ENCODE data around the gene HSPBAP1.
"Not testable (repeated sequence)": the region's sequence is repeated elsewhere in the genome, so short reads cannot be mapped to it uniquely, and the experiment has no call there.

The HSPBAP1 gene

DNA sequence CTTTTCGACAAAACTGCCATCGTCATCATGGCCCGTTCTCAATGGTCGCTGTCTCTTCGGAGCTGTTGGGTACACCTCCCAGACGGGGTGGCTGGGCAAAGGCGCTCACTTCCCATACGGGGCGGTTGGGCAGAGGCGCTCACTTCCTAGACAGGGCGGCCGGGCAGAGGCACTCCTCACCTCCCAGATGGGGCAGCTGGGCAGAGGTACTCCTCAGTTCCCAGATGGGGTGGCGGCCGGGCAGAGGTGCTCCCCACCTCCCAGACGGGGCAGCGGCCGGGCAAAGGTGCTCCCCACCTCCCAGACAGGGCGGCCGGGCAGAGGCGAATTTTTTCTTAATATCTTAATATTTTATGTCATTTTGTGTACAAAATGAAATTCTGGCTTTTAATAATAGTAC is 68.5 kb downstream of the HSPBAP1 start:
- in situ Hi-C loops (cut with HindIII; ENCODE audit: low pct_unique_long_range_greater_than_20kb, low sequenced_read_pairs): no loop called here
- no peak for DNase-seq (ENCODE audit: low read depth in 1 of 2, low spot score in 1 of 2)
- TF ChIP-seq JUND (IDR thresholded peaks at IDR 0.05; ENCODE audit: low read depth): no peak

DNA sequence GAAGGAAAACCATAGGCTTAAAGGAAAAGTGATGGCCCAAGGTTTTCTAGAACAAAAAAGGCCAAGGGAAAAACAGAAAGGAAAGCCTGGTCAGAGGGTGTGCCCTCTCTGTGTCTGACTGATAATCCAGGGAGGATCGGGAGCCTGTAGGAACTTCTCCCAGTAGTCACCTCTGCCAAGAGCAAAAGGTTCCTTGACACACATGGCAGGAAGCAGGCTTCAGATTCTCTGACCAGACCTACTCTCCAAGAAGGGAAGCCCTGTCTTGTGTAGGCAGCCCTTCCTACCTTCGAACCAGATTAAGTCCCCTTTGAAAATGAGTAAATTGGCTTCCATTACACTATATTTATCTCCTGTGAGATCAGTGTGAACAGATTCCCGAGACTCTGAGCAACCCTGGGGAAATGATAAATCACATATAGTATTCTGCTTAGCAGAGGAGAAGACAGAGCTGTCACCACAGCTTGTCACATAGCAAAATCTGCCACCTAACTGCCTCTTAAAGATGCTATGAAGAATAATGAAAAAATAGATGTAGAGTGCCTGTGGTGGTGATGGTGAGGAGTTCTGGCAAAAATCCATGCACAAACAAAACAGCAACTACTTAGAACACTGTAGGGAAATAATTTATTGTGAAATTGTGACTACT is 74.2 kb downstream of the HSPBAP1 start:
- no peak for DNase-seq (ENCODE audit: low read depth in 1 of 2, low spot score in 1 of 2)
- in situ Hi-C loops (cut with HindIII; ENCODE audit: low pct_unique_long_range_greater_than_20kb, low sequenced_read_pairs): no loop called here
- no peak for TF ChIP-seq JUND (IDR thresholded peaks at IDR 0.05; ENCODE audit: low read depth)

DNA sequence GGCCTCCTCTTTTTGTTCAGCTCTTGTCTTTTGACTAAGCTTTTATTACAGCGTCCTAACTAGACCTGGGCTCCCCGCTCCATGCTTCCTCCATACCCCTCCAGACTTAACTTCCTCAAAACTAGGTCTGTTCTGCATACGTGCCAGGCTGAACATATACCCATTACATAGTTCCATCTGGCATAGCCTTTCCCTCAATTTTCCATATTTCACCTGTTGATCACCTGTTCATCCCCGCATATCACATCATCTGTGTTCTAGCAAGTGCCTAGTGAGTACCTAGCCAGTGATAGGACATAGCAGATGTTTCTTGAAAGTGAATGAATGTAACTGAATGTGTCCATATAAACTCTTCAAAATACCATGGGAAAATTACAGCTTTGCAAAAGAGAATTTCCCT is 77.0 kb downstream of the HSPBAP1 start:
- TF ChIP-seq JUND (IDR thresholded peaks at IDR 0.05; ENCODE audit: low read depth): no peak
- in situ Hi-C loops (cut with HindIII; ENCODE audit: low pct_unique_long_range_greater_than_20kb, low sequenced_read_pairs): no loop called here
- no peak for DNase-seq (ENCODE audit: low read depth in 1 of 2, low spot score in 1 of 2)

DNA sequence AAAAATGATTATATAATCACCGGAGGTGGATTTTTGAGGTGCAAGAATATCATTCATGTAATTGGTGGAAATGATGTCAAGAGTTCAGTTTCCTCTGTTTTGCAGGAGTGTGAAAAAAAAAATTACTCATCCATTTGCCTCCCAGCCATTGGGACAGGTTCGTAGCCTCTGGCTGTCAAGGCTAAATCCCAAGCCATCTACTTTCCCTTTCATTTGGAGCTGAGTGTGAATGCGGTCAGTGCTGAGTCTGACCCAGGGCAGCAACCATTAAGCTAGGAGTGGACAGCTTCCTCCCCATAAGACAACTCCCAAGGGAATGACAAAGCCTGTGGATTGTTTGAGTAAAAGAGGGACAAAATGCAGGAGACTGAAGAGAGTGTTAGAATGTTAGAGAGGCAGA is 79.4 kb downstream of the HSPBAP1 start:
- DNase-seq (ENCODE audit: low read depth in 1 of 2, low spot score in 1 of 2): no peak
- in situ Hi-C loops (cut with HindIII; ENCODE audit: low pct_unique_long_range_greater_than_20kb, low sequenced_read_pairs): no loop called here

DNA sequence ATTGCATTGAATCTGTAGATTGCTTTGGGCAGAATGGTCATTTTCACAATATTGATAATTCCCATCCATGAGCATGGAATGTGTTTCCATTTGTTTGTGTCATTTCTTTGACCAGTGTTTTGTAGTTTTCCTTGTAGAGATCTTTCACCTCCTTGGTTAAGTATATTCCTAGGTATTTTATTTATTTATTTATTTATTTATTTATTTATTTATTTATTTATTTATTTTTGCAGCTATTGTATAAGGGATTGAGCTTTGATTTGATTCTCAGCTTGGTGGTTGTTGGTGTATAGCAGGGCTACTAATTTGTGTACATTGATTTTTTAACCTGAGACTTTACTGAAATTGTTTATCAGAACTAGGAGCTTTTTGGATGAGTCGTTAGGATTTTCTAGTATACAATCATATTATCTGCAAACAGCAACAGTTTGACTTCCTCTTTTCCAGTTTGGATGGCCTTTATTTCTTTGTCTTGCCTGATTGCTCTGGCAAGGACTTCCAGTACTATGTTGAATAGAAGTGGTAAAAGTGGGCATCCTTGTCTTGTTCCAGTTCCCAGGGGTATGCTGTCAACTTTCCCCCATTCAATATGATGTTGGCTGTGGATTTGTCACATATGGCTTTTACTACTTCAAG is 82.9 kb downstream of the HSPBAP1 start:
- not testable (repeated sequence) for DNase-seq (ENCODE audit: low read depth in 1 of 2, low spot score in 1 of 2)

More for the DNA sequence above, 79.4 kb downstream of the HSPBAP1 start:
- no peak for TF ChIP-seq JUND (IDR thresholded peaks at IDR 0.05; ENCODE audit: low read depth)

DNA sequence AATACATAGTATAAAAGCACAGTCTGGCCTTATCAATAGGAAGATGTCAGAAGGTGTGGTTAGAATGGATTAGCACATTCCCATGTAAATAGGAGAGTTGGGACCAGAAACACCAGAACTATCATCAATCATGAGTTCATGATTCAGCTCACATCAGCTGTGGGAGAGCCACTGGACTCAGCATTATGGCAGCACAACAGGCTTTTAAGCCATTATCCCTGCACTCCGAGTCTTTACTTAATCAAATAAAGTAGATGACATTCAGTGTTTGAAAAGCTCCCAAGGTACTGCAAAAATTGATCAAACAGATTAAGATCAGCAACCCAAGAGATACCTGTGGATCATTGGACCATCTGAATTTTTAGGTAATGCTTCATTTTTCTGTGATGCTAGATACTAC is 88.3 kb downstream of the HSPBAP1 start:
- DNase-seq (ENCODE audit: low read depth in 1 of 2, low spot score in 1 of 2): no peak
- TF ChIP-seq JUND (IDR thresholded peaks at IDR 0.05; ENCODE audit: low read depth): no peak
- in situ Hi-C loops (cut with HindIII; ENCODE audit: low pct_unique_long_range_greater_than_20kb, low sequenced_read_pairs): no loop called here

More for the DNA sequence above, 82.9 kb downstream of the HSPBAP1 start:
- in situ Hi-C loops (cut with HindIII; ENCODE audit: low pct_unique_long_range_greater_than_20kb, low sequenced_read_pairs): not testable (repeated sequence)

DNA sequence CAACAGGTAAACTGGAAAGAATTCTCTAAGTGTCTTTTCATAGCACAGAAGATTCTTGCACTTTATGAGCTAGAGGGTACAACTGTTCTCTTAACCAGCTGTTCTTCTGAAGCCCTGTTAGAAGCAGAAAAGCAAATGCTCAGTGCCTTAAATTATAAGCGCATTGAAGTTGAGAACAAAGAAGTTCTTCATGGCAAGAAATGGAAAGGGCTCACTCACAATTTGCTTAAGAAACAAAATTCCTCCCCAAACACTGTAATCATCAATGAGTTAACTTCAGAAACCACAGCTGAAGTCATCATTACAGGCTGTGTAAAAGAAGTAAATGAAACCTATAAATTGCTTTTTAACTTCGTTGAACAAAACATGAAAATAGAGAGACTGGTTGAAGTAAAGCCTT is 93.4 kb downstream of the HSPBAP1 start:
- in situ Hi-C loops (cut with HindIII; ENCODE audit: low pct_unique_long_range_greater_than_20kb, low sequenced_read_pairs): no loop called here
- DNase-seq (ENCODE audit: low read depth in 1 of 2, low spot score in 1 of 2): no peak
- TF ChIP-seq JUND (IDR thresholded peaks at IDR 0.05; ENCODE audit: low read depth): no peak

DNA sequence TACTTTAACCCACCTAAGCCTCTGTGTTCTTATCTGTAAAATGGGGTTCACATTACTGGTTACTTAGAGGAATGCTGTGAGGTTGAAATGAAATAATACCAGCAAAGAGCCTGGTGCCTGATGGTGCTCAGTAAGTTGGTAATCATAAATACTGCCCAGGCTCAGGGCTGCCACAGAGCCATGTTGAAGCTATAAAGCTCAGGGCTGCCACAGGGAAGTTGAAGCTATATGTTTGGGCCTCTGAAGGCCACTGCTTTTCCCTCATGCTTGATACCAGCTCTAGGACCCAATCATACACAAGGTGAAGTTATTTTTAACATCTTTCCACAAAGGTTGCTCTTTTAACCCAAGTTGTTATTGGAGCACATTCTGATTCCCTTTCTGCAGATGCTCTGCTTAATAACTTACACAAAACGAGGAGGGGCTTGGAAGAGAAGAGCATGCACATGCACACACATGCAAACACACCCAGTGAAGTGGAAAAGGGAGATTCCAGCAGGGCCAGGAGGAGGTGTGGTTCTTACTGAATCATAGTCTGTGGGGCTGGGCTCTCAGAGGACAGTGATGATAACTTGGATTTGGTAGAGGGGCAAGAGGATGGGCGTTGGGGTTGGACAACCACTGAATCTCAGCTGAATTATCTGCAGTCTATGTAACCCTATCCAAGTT is 95.5 kb downstream of the HSPBAP1 start:
- in situ Hi-C loops (cut with HindIII; ENCODE audit: low pct_unique_long_range_greater_than_20kb, low sequenced_read_pairs): no loop called here
- no peak for DNase-seq (ENCODE audit: low read depth in 1 of 2, low spot score in 1 of 2)
- no peak for TF ChIP-seq JUND (IDR thresholded peaks at IDR 0.05; ENCODE audit: low read depth)

DNA sequence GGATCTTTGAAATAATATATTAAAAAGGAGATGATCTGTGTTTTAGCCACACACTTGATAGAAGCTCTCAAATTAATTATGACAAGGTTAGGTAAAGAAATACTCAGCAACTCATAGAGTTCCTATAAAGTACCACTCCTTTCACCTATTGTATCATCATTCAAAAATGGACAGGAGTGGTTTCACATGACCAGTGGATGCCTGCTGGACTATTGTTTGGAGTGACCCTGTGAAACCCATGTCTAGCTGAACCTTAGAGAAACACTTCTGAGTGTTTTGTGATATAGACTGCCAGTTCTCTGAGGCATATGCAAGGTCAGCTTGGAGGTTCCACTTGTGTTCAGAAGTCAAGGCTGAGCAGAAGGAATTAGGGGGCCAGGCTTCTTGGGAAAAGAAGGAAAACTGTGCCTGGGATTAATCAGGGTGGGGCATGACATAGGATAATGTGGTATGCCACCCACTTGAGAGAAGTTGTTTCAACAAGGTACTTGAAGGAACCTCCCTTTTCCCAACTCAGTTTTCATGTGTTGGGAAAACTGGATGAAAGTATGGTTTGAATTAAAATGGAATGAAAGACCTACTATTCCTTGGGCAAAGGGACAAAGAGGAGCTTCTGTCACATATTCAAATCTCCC is 97.6 kb downstream of the HSPBAP1 start:
- DNase-seq (ENCODE audit: low read depth in 1 of 2, low spot score in 1 of 2): no peak
- no peak for TF ChIP-seq JUND (IDR thresholded peaks at IDR 0.05; ENCODE audit: low read depth)
- in situ Hi-C loops (cut with HindIII; ENCODE audit: low pct_unique_long_range_greater_than_20kb, low sequenced_read_pairs): no loop called here

DNA sequence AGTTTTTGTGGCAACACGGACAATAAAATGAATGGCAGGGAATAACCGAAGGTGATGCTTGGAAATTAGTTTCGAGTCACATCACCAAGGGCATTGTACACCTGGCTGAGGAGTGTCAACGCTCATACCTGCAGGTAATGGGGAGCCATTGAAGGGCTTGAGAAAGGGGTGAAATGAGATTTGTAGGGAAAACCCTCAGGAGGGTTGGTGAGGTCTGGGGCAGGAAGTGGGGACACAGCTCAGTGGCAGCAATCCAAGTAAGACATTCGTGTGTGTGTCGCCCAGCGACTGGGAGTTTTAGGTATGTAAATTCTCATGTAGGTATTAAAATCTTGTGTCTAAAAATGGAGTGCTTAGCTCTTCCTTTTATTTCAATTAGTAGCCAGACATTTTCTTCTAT is 98.7 kb downstream of the HSPBAP1 start:
- in situ Hi-C loops (cut with HindIII; ENCODE audit: low pct_unique_long_range_greater_than_20kb, low sequenced_read_pairs): no loop called here
- no peak for TF ChIP-seq JUND (IDR thresholded peaks at IDR 0.05; ENCODE audit: low read depth)
- DNase-seq (ENCODE audit: low read depth in 1 of 2, low spot score in 1 of 2): no peak

DNA sequence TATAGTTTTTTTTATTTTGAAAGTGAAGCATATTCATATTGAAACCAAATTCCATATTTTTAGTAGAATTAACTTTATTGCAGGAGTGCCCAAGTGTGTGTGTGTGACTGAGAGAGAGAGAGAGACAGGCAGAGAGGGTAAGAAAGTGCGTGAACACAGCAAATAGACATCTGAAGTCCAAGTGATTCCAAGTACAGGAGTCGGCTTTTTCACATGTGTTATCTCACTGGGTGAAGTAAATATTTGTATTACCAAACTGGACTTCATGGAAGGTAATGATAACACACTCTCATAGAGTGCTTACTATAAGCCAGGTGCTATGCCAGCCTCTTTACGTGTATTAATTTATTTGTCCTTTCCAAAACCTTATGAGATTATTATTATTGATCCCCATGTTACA is 101.0 kb downstream of the HSPBAP1 start:
- in situ Hi-C loops (cut with HindIII; ENCODE audit: low pct_unique_long_range_greater_than_20kb, low sequenced_read_pairs): no loop called here
- TF ChIP-seq JUND (IDR thresholded peaks at IDR 0.05; ENCODE audit: low read depth): no peak
- DNase-seq (ENCODE audit: low read depth in 1 of 2, low spot score in 1 of 2): no peak

DNA sequence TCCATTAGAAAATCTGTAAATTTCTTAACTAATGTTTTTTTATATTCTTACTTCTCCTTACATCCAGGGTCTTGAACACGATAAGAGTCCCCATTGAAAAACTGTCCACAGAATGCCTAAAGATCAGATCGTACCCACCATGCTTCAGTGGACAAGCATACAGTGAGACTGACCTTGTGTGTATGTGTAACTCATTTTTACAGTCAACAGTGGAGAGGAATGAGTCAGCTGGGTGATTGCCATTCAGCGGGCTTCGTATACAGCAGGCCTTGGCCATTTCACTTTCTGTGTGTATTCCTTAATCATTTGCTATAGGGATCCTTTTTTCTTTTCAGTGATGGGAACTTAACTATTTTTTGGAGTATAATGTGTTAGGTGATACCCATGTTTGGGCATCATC is 102.4 kb downstream of the HSPBAP1 start:
- no peak for DNase-seq (ENCODE audit: low read depth in 1 of 2, low spot score in 1 of 2)
- TF ChIP-seq JUND (IDR thresholded peaks at IDR 0.05; ENCODE audit: low read depth): no peak
- in situ Hi-C loops (cut with HindIII; ENCODE audit: low pct_unique_long_range_greater_than_20kb, low sequenced_read_pairs): no loop called here

DNA sequence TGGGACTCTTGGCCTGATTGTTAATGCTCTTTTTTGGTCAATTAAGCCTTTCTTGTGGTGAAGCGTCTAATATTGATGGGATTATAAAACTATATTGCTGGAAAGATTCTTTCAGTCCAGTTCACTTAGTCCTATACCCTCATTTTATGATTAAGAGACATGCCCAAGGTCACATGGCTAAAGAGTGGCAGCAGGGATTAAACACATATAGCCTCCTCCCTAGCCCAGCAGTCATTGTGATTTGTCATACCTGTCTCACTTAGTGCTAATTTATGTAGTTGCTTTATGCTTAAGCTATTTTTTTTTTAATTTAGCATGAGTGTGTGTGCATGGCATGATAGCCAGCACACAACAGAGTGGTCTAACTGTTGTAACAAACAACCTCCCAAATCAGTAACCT is 103.5 kb downstream of the HSPBAP1 start:
- TF ChIP-seq JUND (IDR thresholded peaks at IDR 0.05; ENCODE audit: low read depth): no peak
- no peak for DNase-seq (ENCODE audit: low read depth in 1 of 2, low spot score in 1 of 2)
- in situ Hi-C loops (cut with HindIII; ENCODE audit: low pct_unique_long_range_greater_than_20kb, low sequenced_read_pairs): no loop called here
